ENCODE data around the gene KEL. TPM values are rescaled to one million over a fixed set of nuclear protein-coding genes. Genes with fewer than 3 reads are reported as not detected.

The KEL gene
- total and polyA plus RNA-seq, 2 of the 4 experiments (the other 2 are of a cell fraction): 0.03 TPM; not detected in 1

DNA sequence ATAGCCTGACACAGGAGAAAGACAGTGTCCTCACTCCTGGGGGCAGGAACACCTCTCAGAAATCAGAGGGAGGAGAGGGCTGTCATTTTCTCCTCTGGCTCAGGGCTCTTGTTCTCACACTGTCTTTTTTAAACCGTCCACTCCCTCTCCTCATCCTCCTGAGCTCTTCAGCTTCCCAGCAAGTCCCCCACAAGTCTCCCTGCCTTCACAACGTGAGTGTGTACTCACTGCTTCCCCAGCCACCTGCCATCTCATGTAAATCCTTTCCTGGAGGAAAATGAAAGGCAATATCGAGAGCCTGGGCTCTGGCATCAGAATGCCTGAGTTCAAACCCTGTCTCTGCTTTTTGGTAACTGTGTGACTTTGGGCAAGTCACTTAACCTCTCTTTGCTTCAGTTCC, 17.2 kb downstream of the KEL start:
- no peak for ATAC-seq (ENCODE audit: low read depth)
- Histone ChIP-seq H3K4me2 (ENCODE audit: low read depth, low read length) (no peak overlapping the region), H2AK5ac (ENCODE audit: low read depth, low read length) (no peak overlapping the region), H3K79me1 (ENCODE audit: low read depth in 1 of 2, low read length in 2 of 2) (no peaks in the 10 kb centered on the region), H3K27ac (ENCODE audit: insufficient read depth, low read length) (no peak overlapping the region), H3K9me3 (ENCODE audit: control insufficient read depth, insufficient read depth, low read length) (peaks cover 14% of the 10 kb centered on the region; the same call in 1 of the 2 replicates), H2AK9ac (replicated peaks; ENCODE audit: low read depth, low read length, poor library complexity) (no peak overlapping the region), H2BK5ac (ENCODE audit: low read depth, low read length, poor library complexity, severe bottlenecking) (no peak overlapping the region), H4K91ac (ENCODE audit: insufficient read depth, low read depth, low read length) (no peak overlapping the region), H3K4me1 (ENCODE audit: control insufficient read depth, insufficient read depth, low read length) (no peaks in the 10 kb centered on the region), H3K36me3 (ENCODE audit: control insufficient read depth, insufficient read depth, low read length) (no peaks in the 10 kb centered on the region), H3K14ac (replicated peaks; ENCODE audit: low read depth, low read length) (no peak overlapping the region), H4K5ac (ENCODE audit: low read depth, low read length) (no peak overlapping the region), H3K9ac (ENCODE audit: low read depth, low read length) (no peak overlapping the region), H4K20me1 (ENCODE audit: insufficient read depth, low read length) (no peaks in the 10 kb centered on the region), H3K4ac (ENCODE audit: low read depth, low read length) (no peak overlapping the region), H4K8ac (ENCODE audit: low read depth in 2 of 2, low read length in 2 of 2) (no peak overlapping the region), H2BK20ac (ENCODE audit: low read depth, low read length) (no peak overlapping the region), H2AFZ (replicated peaks; ENCODE audit: low read length, poor library complexity) (no peak overlapping the region), H3K9me1 (ENCODE audit: insufficient read depth, low read length) (no peaks in the 10 kb centered on the region), H2BK15ac (ENCODE audit: low read depth, low read length) (no peak overlapping the region), H3K23ac (ENCODE audit: low read depth, low read length) (no peak overlapping the region), H3K27me3 (ENCODE audit: control insufficient read depth, insufficient read depth, low read length) (no peaks in the 10 kb centered on the region), H2BK120ac (ENCODE audit: low read depth, low read length) (no peak overlapping the region), H3K18ac (ENCODE audit: low read depth, low read length) (no peak overlapping the region), H3K56ac (ENCODE audit: extremely low read depth, insufficient read depth, low read length) (no peak overlapping the region), H3K4me3 (ENCODE audit: insufficient read depth, low read depth, low read length) (no peak overlapping the region)
- dilution Hi-C loops (cut with HindIII; ENCODE audit: low sequenced_read_pairs, unreplicated experiment) (no loop called here), intact Hi-C loops (cut with micrococcal nuclease) (no loop called here), in situ Hi-C loops (cut with MboI; ENCODE audit: low sequenced_read_pairs) (no loop called here)
- TF ChIP-seq, protein P1, sequence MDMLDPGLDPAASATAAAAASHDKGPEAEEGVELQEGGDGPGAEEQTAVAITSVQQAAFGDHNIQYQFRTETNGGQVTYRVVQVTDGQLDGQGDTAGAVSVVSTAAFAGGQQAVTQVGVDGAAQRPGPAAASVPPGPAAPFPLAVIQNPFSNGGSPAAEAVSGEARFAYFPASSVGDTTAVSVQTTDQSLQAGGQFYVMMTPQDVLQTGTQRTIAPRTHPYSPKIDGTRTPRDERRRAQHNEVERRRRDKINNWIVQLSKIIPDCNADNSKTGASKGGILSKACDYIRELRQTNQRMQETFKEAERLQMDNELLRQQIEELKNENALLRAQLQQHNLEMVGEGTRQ (IDR thresholded peaks at IDR 0.05; ENCODE audit: low read depth, low read length): no peak
- no peak for TF ChIP-seq CEBPB (IDR thresholded peaks at IDR 0.05; ENCODE audit: low read depth, low read length)
- TF ChIP-seq MAFK (IDR thresholded peaks at IDR 0.05; ENCODE audit: low read depth, low read length): no peak
- TF ChIP-seq, protein P2, sequence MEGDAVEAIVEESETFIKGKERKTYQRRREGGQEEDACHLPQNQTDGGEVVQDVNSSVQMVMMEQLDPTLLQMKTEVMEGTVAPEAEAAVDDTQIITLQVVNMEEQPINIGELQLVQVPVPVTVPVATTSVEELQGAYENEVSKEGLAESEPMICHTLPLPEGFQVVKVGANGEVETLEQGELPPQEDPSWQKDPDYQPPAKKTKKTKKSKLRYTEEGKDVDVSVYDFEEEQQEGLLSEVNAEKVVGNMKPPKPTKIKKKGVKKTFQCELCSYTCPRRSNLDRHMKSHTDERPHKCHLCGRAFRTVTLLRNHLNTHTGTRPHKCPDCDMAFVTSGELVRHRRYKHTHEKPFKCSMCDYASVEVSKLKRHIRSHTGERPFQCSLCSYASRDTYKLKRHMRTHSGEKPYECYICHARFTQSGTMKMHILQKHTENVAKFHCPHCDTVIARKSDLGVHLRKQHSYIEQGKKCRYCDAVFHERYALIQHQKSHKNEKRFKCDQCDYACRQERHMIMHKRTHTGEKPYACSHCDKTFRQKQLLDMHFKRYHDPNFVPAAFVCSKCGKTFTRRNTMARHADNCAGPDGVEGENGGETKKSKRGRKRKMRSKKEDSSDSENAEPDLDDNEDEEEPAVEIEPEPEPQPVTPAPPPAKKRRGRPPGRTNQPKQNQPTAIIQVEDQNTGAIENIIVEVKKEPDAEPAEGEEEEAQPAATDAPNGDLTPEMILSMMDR (conservative IDR thresholded peaks at IDR 0.05; ENCODE audit: low read depth, low read length): no peak
- no peak for TF ChIP-seq MAZ (IDR thresholded peaks at IDR 0.05; ENCODE audit: borderline replicate concordance, low read depth, low read length)
- TF ChIP-seq, protein P3, sequence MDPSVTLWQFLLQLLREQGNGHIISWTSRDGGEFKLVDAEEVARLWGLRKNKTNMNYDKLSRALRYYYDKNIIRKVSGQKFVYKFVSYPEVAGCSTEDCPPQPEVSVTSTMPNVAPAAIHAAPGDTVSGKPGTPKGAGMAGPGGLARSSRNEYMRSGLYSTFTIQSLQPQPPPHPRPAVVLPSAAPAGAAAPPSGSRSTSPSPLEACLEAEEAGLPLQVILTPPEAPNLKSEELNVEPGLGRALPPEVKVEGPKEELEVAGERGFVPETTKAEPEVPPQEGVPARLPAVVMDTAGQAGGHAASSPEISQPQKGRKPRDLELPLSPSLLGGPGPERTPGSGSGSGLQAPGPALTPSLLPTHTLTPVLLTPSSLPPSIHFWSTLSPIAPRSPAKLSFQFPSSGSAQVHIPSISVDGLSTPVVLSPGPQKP (IDR thresholded peaks at IDR 0.05; ENCODE audit: borderline replicate concordance, low read depth, low read length): no peak
- no peak for TF ChIP-seq MXI1 (IDR thresholded peaks at IDR 0.05; ENCODE audit: borderline replicate concordance, low read depth, low read length)
- TF ChIP-seq POLR2A (IDR thresholded peaks at IDR 0.05; ENCODE audit: low read depth, low read length): no peak
- no peak for TF ChIP-seq RCOR1 (IDR thresholded peaks at IDR 0.05; ENCODE audit: insufficient replicate concordance, low read length)
- TF ChIP-seq FOS (IDR thresholded peaks at IDR 0.05; ENCODE audit: low read depth, low read length): no peak
- TF ChIP-seq RFX5 (IDR thresholded peaks at IDR 0.05; ENCODE audit: low read depth, low read length): no peak
- BruUV-seq (replicated peaks): no TSS peak
- WGBS, 2 experiments (ENCODE audit: extremely low coverage in 2 of 2, insufficient read length in 1 of 2): no CpG with 5 or more reads among the region's 3 CpGs
- DNase-seq: no peak
- POLR2A ChIA-PET (ENCODE audit: unreplicated experiment): no interaction called here
- CTCF ChIA-PET: no interaction called here
